AG04450 (cell line): Measurements from ENCODE around the gene LSAMP. TPM values are rescaled to one million over a fixed set of nuclear protein-coding genes. Genes with fewer than 3 reads are reported as not detected.
"Not testable (repeated sequence)": the region's sequence is repeated elsewhere in the genome, so short reads cannot be mapped to it uniquely, and the experiment has no call there.

Experiments used
- CTCF ChIA-PET: fragments of 300-600, 350-600 bp; formaldehyde crosslinking; extraction: SDS; loops from one replicate; lab custom pipeline; 2022; ENCODE audit warnings: antibody characterized with exemption, inconsistent platforms; lab: Charles Lee
- POLR2A ChIA-PET: fragments of 350-600 bp; formaldehyde crosslinking; extraction: SDS; loops from one replicate; lab custom pipeline; 2021; ENCODE audit warnings: antibody characterized with exemption, inconsistent platforms; lab: Yijun Ruan, JAX
- DNase-seq: peaks from one replicate; pipeline ENCODE4 v3.0.0-alpha.2; 2011; ENCODE audit warnings: low read depth, low spot score
- H3K27ac ChIP-seq: one replicate; pipeline ENCODE4 v1.5.1; 2012; ENCODE audit warnings: low read depth, low read length, control low read depth
- H3K27me3 ChIP-seq: one replicate; pipeline ENCODE4 v1.6.0; 2012; ENCODE audit warnings: low read length; ENCODE audit not compliant: control insufficient read depth, insufficient read depth
- H3K4me3 ChIP-seq: 2 replicates; pipeline ENCODE4 v1.5.1; 2011; ENCODE audit warnings: mild to moderate bottlenecking, low read depth, low read length, control low read depth
- H3K9me3 ChIP-seq: 2 replicates; pipeline ENCODE4 v1.5.1; 2012; ENCODE audit warnings: low read length; ENCODE audit not compliant: control insufficient read depth, insufficient read depth
- CTCF ChIP-seq: IDR thresholded peaks from 2 replicates; pipeline ENCODE4 v1.5.1; 2011; ENCODE audit warnings: low read depth, low read length, control low read depth, inconsistent platforms
- polyA plus RNA-seq: library from polyadenylated mRNA; depleted of rRNA; stranded (reverse); fragments of >200 nt; gene quantifications from 2 replicates; pipeline ENCODE4 v1.2.3, GENCODE V29; 2011

LSAMP gene
- polyA plus RNA-seq, 1 experiment, result 25.1 TPM

GRCh38 chr3:115783938-115784738, 661.1 kb downstream of the LSAMP start:
- Histone ChIP-seq H3K27me3 (no peaks in the 10 kb centered on the region), H3K9me3 (no peaks in the 10 kb centered on the region), H3K4me3 (peak overlapping the region; percentile 65), H3K27ac (peak overlapping the region; percentile 97)
- CTCF ChIA-PET, result interaction anchor here (0.6 to 4.1 kb wide), 46 partner anchors 9 to 1944 kb away, joined by 3 to 49 read pairs (median 4); no protein-coding TSS in a partner anchor
- POLR2A ChIA-PET, result interaction anchor here (0.6 to 1.6 kb wide), 10 partner anchors 8 to 636 kb away, joined by 3 to 8 read pairs (median 4); no protein-coding TSS in a partner anchor
- peak; percentile 91 for TF ChIP-seq CTCF
- DNase-seq, result peak; percentile 88

GRCh38 chr3:115783426-115783825, 661.9 kb downstream of the LSAMP start:
- Histone ChIP-seq H3K27ac (peak overlapping the region; percentile 97), H3K4me3 (peak overlapping the region; percentile 65)
- not testable (repeated sequence) for H3K27me3 ChIP-seq, H3K9me3 ChIP-seq, DNase-seq
- ChIA-PET POLR2A (interaction anchor here (0.7 to 1.6 kb wide), 8 partner anchors 9 to 635 kb away, joined by 3 to 8 read pairs (median 5); no protein-coding TSS in a partner anchor), CTCF (interaction anchor here (0.6 to 4.1 kb wide), 33 partner anchors 8 to 1945 kb away, joined by 3 to 49 read pairs (median 5); no protein-coding TSS in a partner anchor)

- CTCF ChIA-PET, result no interaction called here
Observed at GRCh38 chr3:115779011-115779410, 666.3 kb downstream of the LSAMP start.

GRCh38 chr3:115772951-115773350, 672.3 kb downstream of the LSAMP start:
- H3K4me3 ChIP-seq, result no peak overlapping the region
- POLR2A ChIA-PET, result no interaction called here
- DNase-seq, result no peak
- CTCF ChIA-PET, result interaction anchor here (0.5 kb wide), 1 partner anchor 29 kb away, joined by 4 read pairs; no protein-coding TSS in a partner anchor
- no peaks in the 10 kb centered on the region for H3K9me3 ChIP-seq
- TF ChIP-seq CTCF, result no peak
- H3K27ac ChIP-seq, result no peak overlapping the region
- no peaks in the 10 kb centered on the region for H3K27me3 ChIP-seq

More at GRCh38 chr3:115779011-115779410, 666.3 kb downstream of the LSAMP start:
- no peaks in the 10 kb centered on the region for H3K9me3 ChIP-seq
- TF ChIP-seq CTCF, result no peak
- no peaks in the 10 kb centered on the region for H3K27me3 ChIP-seq
- POLR2A ChIA-PET, result no interaction called here
- no peak overlapping the region for H3K4me3 ChIP-seq
- H3K27ac ChIP-seq, result no peak overlapping the region
- no peak for DNase-seq

- Histone ChIP-seq H3K4me3 (no peak overlapping the region), H3K27me3 (no peaks in the 10 kb centered on the region), H3K27ac (no peak overlapping the region), H3K9me3 (no peaks in the 10 kb centered on the region)
- TF ChIP-seq CTCF, result no peak
- DNase-seq, result no peak
- CTCF ChIA-PET, result interaction anchor here (1.4 kb wide), 1 partner anchor 75 kb away, joined by 4 read pairs; no protein-coding TSS in a partner anchor
- POLR2A ChIA-PET, result no interaction called here
Observed at GRCh38 chr3:115768661-115769060, 676.6 kb downstream of the LSAMP start.
